SK-N-MC (cell line): Measurements from ENCODE around the gene SORBS1.

ENCODE experiments used
- EZH2 ChIP-seq: fragments of 200-600 bp; sonication (generic); IDR thresholded peaks from one replicate; pipeline ENCODE4 v1.6.1; 2017; ENCODE audit warnings: antibody characterized with exemption
- POLR2AphosphoS5 ChIP-seq: IDR thresholded peaks from 2 replicates; pipeline ENCODE4 v1.6.1; 2012; ENCODE audit warnings: mild to moderate bottlenecking, low read depth, low read length, borderline replicate concordance

DNA sequence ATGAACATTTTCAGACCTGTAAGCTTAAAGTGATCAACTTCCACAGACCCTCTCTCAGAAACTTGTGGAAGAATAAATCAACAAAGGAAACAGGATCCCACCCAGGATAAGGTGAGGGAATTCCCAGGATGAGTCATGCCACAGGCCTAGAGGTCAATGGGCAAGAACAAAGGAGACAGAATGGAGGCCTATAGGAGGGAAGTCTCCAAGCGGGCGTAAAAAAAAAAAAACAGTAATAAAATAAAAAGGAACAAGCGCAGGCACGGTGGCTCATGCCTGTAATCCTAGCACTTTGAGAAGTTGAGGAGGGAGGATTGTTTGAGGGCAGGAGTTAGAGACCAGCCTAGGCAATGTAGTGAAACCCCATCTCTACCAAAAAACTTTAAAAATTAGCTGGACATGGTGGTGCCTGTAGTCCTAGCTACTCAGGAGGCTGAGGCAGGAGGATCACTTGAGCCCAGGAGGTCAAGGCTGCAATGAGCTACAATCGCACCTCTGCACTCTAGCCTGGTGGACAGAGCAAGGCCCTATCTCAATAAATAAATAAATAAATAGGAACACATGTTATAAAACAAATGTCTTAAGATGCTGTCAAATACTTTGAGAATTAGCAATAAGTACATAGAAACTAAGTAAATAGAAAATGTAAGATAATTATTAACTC is 8.4 kb downstream of the SORBS1 start:
- TF ChIP-seq EZH2: no peak
- TF ChIP-seq POLR2AphosphoS5: no peak
